ENCODE results near the gene ACADM.
A peak's percentile ranks its signal among the peaks of the same experiment; 100 is the strongest.
"Not testable (repeated sequence)": the region's sequence is repeated elsewhere in the genome, so short reads cannot be mapped to it uniquely, and the experiment has no call there.

ACADM gene

GRCh38 chr1:75742047-75742625 is 17.6 kb downstream of the ACADM start:
- peak in 1 of 2 donors; percentile 53 for DNase-seq

DNA sequence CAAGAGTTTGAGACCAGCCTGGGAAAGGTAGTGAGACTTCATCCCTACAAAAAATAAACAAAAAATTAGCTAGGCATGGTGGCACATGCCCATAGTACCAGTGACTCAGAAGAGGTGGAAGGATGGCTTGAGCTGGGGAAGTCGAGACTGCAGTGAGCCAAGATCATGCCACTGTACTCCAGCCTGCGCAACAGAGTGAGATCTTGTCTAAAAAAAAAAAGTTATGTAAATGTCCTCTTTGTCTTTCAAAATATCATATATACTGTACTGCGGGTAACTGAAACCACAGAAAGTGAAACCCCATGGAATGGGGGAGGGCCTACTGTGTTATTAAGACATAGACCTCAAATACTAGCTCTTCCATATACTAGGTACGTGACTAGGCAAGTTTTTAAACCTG is 20.8 kb downstream of the ACADM start:
- peak; percentile 80 to 82 for DNase-seq

DNA sequence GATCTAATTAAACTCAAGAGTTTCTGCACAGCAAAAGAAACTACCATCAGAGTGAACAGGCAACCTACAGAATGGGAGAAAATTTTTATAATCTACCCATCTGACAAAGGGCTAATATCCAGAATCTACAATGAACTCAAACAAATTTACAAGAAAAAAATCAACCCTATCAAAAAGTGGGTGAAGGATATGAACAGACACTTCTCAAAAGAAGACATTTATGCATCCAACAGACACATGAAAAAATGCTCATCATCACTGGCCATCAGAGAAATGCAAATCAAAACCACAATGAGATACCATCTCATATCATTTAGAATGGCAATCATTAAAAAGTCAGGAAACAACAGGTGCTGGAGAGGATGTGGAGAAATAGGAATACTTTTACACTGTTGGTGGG is 32.7 kb downstream of the ACADM start:
- not testable (repeated sequence) for DNase-seq

DNA sequence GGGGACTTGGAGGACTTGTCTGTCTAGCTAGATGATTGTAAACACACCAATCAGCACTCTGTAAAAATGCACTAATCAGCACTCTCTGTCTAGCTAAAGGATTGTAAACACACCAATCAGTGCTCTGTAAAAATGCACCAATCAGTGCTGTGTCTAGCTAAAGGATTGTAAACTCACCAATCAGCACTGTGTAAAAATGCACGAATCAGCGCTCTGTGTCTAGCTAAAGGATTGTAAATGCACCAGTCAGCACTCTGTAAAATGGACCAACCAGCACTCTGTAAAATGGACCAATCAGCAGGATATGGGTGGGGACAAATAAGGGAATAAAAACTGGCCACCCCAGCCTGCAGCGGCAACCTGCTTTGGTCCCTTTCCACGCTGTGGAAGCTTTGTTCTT is 34.0 kb downstream of the ACADM start:
- not testable (repeated sequence) for DNase-seq

- no peak for DNase-seq
These were observed 39.6 kb downstream of the ACADM start for GRCh38 chr1:75764057-75764655.

GRCh38 chr1:75765697-75766355 is 41.3 kb downstream of the ACADM start:
- no peak for DNase-seq

DNA sequence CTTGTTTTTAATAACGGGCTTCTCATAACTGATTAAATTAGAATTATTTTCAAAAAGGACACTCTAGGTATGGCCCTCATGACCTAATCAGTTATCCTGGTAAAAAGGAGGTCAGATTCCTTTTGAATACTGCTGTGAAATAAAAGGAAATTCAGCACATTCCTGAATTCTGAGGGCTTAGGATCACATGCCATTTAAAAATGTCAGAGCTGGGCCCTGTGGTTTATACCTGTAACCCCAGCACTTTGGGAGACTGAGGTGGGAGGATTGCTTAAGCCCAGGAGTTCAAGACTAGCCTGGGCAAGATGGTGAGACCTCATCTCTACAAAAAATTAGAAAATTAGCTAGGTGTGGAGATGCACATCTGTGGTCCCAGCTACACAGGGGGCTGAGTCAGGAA is 43.5 kb downstream of the ACADM start:
- DNase-seq, result no peak

DNA sequence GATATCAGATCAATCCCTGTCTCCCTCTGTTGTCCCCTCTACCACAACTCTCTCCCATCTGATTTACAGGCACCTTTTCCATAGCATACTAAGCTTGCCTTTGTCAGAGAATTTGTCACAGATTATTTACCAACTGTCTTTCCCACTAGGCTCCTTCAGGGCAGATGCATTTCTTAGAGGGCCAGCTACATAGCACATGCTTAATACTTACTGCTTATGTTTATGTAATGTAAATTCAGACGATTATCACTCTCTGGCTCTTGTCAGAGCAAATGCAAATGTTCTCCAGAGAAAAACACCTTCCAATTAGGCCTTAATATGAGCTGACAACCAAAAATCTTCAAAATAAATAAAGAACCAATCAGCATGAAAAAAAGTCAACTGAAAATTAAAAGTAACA is 46.3 kb downstream of the ACADM start:
- DNase-seq, result no peak

DNA sequence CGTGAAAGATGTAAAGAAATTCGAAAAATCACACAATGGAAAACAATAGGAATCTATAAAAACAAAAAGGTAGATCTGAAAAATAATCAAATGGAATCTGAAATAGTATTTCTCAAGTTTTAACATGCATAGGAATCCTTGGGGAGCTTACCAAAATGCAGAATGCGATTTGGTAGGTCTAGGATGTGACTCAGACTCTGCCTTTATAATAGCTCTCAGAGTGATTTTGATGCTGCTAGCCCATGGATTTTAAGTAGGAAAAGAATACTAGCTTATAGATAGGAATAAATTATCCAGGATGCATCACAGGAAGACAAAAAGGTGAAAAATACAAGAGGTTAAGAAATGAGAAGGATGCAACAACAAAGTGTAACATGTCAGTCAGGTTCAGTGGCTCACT is 47.5 kb downstream of the ACADM start:
- DNase-seq, result no peak

GRCh38 chr1:75777812-75778211 is 53.3 kb downstream of the ACADM start:
- not testable (repeated sequence) for DNase-seq

GRCh38 chr1:75778694-75779093 is 54.2 kb downstream of the ACADM start:
- DNase-seq, result not testable (repeated sequence)

DNA sequence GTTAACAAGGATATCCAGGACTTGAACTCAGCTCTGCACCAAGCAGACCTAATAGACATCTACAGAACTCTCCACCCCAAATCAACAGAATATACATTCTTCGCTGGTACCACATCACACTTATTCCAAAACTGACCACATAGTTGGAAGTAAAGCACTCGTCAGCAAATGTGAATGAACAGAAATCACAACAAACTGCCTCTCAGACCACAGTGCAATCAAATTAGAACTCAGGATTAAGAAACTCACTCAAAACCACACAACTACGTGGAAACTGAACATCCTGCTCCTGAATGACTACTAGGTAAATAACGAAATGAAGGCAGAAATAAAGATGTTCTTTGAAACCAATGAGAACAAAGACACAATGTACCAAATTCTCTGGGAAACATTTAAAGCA is 55.7 kb downstream of the ACADM start:
- not testable (repeated sequence) for DNase-seq

DNA sequence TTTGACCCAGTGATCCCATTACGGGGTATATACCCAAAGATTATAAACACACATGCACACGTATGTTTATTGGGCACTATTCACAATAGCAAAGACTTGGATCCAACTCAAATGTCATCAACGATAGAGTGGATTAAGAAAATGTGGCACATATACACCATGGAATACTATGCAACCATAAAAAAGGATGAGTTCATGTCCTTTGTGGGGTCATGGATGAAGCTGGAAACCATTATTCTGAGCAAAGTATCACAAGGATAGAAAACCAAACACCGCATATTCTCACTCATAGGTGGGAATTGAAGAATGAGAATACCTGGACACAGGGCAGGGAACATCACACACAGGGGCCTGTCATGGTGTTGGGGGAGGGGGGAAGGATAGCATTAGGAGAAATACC is 59.4 kb downstream of the ACADM start:
- not testable (repeated sequence) for DNase-seq

DNA sequence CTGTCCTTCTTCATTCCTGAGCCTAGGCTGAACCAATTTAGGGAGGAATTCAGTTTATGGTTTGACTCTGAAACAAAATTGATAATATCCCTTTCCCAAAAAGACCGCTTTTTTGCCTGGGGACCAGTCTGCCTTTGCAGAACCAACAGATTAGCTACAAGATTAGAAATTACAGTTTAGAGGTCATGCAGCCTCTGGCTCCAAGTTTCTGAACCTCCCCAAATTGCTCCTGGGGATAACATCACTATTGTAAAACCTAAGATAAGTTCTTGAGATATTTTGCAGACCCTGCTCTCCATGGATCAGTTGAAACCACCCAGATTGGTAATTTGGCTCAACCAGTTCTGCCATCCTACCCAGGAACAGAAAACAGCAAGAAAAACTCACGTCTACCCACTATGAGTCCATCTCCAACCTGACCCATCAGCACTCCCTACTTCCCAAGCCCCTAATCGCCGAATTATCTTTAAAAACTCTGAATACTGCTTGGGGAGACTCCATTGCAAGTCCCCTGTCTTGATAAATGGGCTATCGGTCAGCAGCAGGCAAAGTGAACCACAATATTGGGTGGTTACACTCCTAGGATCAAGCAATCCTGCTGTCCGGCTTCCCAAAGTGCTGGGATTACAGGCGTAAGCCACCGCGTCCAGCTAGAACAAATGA is 60.9 kb downstream of the ACADM start:
- DNase-seq, result no peak

DNA sequence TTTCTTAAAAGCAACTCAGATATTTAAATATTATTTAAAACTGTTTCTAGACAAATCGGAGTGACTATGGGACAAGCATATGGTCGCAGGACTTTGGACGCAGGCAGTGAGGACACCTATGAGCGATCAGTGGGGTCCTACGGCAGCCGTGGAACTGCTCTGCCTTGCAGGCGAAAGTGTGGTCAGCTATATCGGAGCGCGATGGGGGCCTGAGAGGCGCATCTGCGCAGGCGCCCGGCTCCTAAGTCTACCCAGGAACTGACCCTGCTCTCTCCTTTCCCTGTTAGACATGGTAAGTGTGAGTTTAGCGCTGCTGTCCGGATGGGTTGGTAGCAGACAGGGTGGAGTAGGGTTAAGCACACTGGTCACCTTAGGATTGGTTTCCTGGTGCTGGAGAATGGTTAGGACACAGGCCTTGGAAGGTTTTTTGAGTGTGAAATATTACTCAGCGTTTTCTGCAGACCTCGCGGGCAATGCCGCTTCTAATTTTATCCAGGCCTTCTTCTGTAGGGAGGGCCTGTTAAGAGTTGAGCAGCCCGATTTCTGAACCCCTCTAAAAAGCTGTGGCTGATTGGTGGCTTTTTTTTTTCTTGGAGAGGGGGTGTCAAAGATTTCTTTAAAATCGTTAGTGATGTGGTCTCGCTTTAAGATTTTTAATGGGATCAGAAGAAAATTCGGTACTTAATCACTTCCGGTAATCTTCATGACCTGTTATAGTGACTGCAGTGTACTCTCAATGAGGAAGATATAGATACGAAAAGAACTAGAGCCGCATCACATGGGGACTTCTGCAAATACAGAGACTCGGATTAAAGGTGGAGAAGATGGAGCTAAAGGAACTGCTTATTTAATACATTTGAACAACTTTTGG is 61.7 kb downstream of the ACADM start, which contains the start of gene RABGGTB:
RABGGTB (plus strand) TSS at position 274 of the 871 bp plus-strand sequence; CDS start at position 290, 16 bp downstream.
- DNase-seq, result peak; percentile 97 to 98

GRCh38 chr1:75786901-75787493 is 62.5 kb downstream of the ACADM start:
- DNase-seq, result no peak

- DNase-seq, result no peak
These were observed 63.0 kb downstream of the ACADM start for GRCh38 chr1:75787524-75787923.

GRCh38 chr1:75789988-75790387 is 65.5 kb downstream of the ACADM start:
- no peak for DNase-seq

- no peak for DNase-seq
These were observed 66.5 kb downstream of the ACADM start for GRCh38 chr1:75791022-75791421.

GRCh38 chr1:75792091-75792490 is 67.6 kb downstream of the ACADM start:
- no peak for DNase-seq

GRCh38 chr1:75794382-75794781 is 69.9 kb downstream of the ACADM start:
- DNase-seq, result no peak

DNA sequence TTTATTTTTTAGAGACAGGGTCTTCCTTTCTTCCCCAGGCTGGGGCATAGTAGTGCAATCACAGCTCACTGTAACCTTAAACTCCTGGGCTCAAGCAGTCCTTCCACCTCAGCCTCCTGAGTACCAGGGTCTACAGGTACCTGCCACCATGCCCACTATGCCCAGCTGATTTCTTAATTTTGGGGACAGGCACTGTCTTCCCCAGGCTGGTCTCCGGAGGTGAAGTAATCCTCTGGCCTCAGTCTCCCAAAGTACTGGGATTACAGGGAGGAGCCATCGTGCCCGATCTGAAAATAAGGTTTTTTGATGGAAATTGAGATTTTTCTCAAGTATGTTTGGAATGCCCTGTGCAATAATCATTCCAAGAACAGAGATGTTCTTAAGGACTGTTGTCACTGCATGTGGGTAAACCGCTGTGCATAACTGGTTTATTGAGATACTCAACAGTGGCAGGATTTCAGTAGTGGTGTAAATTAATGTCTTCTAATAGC is 71.2 kb downstream of the ACADM start:
- DNase-seq, result no peak

Measured in inflammatory macrophage (primary cell).